Measurements from ENCODE around the gene CISD1. TPM values are rescaled to one million over a fixed set of nuclear protein-coding genes. Genes with fewer than 3 reads are reported as not detected.
"Not testable (repeated sequence)": the region's sequence is repeated elsewhere in the genome, so short reads cannot be mapped to it uniquely, and the experiment has no call there.

Gene CISD1
- 10 to 100 TPM; 23.9 to 25.8 TPM for total RNA-seq

DNA sequence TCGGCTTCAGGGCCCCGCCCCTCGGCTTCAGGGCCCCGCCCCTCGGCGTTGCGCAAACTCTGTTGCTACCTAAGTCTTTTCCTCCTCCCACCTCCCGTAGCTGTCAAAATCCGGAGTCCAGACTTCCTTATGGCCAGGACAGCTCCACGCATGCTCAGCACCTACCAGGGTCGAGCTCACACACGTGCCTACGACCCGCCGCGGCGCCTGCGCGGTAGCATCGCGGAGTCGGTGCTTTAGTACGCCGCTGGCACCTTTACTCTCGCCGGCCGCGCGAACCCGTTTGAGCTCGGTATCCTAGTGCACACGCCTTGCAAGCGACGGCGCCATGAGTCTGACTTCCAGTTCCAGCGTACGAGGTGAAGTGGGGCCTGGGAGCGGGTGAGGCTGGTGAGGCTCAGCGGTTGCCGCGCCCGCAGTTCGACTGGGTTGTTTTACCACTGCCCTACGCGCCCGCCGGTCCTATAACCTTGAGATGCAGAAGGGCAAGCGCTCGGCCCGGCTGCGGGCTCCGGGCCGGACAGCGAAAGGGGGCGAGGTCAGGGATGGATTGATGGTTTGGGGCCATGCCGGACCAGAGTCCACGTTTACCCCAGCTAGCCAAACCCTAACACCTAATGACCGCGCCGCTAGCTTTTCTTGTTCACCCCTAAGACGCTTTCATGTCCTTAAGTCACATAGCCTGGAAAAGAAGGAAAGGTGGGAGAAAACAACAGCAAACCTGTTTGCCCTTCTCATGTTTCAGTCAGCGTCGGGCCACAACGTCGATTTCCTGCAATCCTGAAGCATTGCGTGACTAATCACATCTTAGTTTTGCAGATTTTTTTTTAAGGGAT, at the start of gene CISD1:
CISD1 (plus strand) TSS at position 217 of the 836 bp plus-strand sequence; CDS start at position 329, 112 bp downstream.
- H3K27ac Mint-ChIP-seq: peak within 1 kb of the TSS; percentile 97
- ATAC-seq (ENCODE audit: low read depth) (peak; percentile 81), DNase-seq (peak; percentile 90)
- peaks cover 3% of the 10 kb centered on the region for H3K36me3 Mint-ChIP-seq
- H3K9me3 Mint-ChIP-seq: no peaks in the 10 kb centered on the region
- peaks cover 25% of the 10 kb centered on the region for H3K4me1 Mint-ChIP-seq
- peak within 1 kb of the TSS; percentile 93 for H3K4me3 Mint-ChIP-seq
- H3K27me3 Mint-ChIP-seq: no peaks in the 10 kb centered on the region
- POLR2A ChIA-PET: interaction anchor here (1.3 to 2.6 kb wide), 7 partner anchors 11 to 116 kb away, joined by 3 to 18 read pairs (median 5); partner anchors contain the start of genes TFAM and UBE2D1

DNA sequence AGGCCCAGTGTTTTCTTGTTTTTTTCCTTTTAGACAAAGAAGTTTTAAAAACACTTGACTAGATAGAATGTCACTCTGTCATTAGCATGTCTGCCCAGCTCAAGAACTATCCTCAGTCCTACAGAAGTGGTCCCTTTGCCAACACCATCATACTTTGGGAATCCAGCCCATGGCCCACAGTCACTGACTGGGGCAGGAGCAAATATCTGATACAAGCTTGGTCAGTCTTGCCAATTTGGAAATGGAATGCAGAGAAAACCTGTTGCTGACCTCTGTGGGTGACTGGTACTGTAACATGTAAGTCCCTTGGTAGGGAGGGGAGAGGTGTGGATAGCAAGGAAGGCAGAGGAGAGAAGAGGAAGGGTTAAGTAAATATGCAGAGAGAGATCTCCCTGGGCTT, 49.1 kb upstream of the CISD1 start:
- no peak overlapping the region for H3K27ac Mint-ChIP-seq
- H3K27me3 Mint-ChIP-seq: no peaks in the 10 kb centered on the region
- POLR2A ChIA-PET: no interaction called here
- H3K4me1 Mint-ChIP-seq: peaks cover 4% of the 10 kb centered on the region
- ATAC-seq (ENCODE audit: low read depth): no peak
- no peak overlapping the region for H3K4me3 Mint-ChIP-seq
- H3K9me3 Mint-ChIP-seq: no peaks in the 10 kb centered on the region
- peaks cover 19% of the 10 kb centered on the region for H3K36me3 Mint-ChIP-seq
- DNase-seq: no peak

GRCh38 chr10:58220769-58221451, 48.1 kb upstream of the CISD1 start:
- peaks cover 1% of the 10 kb centered on the region for H3K4me1 Mint-ChIP-seq
- H3K27ac Mint-ChIP-seq: no peak overlapping the region
- POLR2A ChIA-PET: no interaction called here
- no peak overlapping the region for H3K4me3 Mint-ChIP-seq
- H3K9me3 Mint-ChIP-seq: no peaks in the 10 kb centered on the region
- H3K27me3 Mint-ChIP-seq: no peaks in the 10 kb centered on the region
- H3K36me3 Mint-ChIP-seq: peaks cover 20% of the 10 kb centered on the region
- DNase-seq (no peak), ATAC-seq (ENCODE audit: low read depth) (no peak)

DNA sequence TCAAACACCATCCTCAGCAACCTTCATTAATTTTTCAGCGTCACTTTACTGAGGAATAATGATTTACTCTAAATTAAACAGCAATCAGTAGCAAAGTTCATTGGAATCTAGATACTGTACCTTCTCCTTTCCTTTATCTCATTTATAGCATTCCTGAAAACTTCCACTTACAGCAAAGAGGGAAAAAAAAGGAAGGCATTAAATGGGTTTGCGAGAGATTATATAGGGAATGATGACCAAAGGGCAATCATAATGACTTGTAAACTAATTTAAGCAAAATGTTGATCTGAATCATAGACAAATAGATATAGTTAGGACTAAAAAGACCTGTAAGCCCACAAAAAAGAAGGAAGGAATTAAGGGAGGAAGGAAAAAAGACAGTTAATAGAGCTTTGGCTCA, 43.3 kb upstream of the CISD1 start:
- Mint-ChIP-seq H3K9me3 (no peaks in the 10 kb centered on the region), H3K4me3 (no peak overlapping the region), H3K27me3 (no peaks in the 10 kb centered on the region), H3K4me1 (peaks cover 1% of the 10 kb centered on the region), H3K36me3 (peaks cover 23% of the 10 kb centered on the region), H3K27ac (no peak overlapping the region)
- POLR2A ChIA-PET: no interaction called here
- DNase-seq (no peak), ATAC-seq (ENCODE audit: low read depth) (no peak)

DNA sequence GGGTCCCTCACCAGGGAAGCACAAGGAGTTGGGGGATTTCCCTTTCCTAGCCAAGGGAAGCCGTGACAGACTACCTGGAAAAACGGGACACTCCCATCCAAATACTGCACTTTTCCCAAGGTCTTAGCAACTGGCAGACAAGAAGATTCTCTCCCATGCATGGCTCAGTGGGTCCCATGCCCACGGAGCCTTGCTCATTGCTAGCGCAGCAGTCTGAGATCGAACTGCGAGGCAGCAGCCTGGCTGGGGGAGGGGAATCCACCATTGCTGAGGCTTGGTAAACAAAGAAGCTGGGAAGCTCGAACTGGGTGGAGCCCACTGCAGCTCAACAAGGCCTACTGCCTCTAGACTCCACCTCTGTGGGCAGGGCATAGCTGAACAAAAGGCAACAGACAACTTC, 39.1 kb upstream of the CISD1 start:
- H3K27ac Mint-ChIP-seq; H3K9me3 Mint-ChIP-seq; H3K4me1 Mint-ChIP-seq; H3K4me3 Mint-ChIP-seq; H3K27me3 Mint-ChIP-seq; ATAC-seq (ENCODE audit: low read depth); POLR2A ChIA-PET; DNase-seq: not testable (repeated sequence)
- H3K36me3 Mint-ChIP-seq: peaks cover 52% of the 10 kb centered on the region

DNA sequence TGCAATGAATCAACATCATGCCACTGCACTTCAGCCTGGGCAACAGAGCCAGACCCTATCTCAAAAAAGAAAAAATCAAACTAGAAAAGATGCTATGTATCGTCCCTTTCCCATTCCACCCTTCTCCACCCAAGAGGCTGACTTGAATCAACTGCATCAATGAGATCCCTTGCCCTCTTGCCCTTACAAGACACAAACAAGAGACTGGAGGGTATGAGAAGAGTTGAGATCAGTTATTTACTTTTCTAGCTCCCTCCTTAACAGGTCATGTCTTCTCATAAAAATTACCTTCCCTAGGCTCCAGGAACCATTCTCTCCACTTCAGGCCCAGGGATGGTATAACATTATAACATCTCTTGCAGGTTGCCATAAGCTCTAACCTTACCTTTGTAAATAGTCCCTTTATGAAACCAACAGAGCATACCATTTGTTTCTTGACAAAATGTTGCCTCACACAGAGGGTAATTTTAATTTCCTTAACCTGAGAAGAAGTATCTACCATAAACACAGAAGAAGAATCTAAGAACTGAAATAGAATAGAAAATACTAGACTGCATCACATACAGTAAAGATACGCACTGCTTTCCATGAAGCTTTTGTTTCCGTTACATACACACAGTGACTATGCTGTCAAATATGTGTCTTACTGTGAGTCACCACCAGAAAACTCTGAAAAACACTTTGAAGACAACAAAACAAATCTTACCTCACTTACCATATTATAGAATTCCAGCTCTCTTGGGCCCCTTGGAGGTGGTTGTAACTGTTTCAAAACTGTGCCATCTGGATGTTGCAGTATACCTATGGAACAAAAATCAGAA, 31.7 kb upstream of the CISD1 start:
- Mint-ChIP-seq H3K27me3 (no peaks in the 10 kb centered on the region), H3K9me3 (peaks cover 2% of the 10 kb centered on the region), H3K27ac (no peak overlapping the region), H3K4me3 (no peak overlapping the region), H3K4me1 (peaks cover 12% of the 10 kb centered on the region), H3K36me3 (peaks cover 49% of the 10 kb centered on the region)
- ATAC-seq (ENCODE audit: low read depth): no peak
- POLR2A ChIA-PET: no interaction called here
- DNase-seq: no peak

DNA sequence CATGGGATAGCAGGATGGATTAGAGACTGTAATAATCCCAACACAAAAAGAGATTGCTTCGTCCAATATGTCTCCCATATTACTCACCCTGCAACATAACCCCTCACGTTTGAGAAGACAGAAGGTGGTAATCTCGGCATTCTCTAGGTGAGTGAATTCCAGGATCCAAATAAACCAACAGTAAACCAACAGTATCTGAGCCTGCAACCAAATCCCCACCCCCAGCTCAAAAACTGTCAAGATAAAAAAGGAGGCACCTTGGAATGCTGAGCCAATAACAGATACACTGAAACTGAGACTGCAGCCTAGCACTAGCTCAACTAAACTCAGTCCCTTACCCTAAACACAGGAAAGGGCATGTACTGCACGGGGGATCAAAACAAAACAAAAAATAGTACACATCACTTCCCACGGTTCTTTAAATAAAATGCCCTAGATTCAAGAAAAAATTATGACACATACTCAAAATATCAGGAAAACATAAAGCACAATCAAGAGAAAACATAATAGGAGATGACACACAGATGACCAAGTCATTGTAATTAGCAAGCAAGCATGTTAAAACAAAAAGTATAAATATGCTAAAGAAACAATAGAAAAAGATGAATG, 29.3 kb upstream of the CISD1 start:
- Mint-ChIP-seq H3K27ac (no peak overlapping the region), H3K9me3 (peaks cover 4% of the 10 kb centered on the region), H3K4me3 (no peak overlapping the region), H3K36me3 (peaks cover 41% of the 10 kb centered on the region), H3K4me1 (peaks cover 12% of the 10 kb centered on the region), H3K27me3 (no peaks in the 10 kb centered on the region)
- DNase-seq (no peak), ATAC-seq (ENCODE audit: low read depth) (no peak)
- POLR2A ChIA-PET: no interaction called here

DNA sequence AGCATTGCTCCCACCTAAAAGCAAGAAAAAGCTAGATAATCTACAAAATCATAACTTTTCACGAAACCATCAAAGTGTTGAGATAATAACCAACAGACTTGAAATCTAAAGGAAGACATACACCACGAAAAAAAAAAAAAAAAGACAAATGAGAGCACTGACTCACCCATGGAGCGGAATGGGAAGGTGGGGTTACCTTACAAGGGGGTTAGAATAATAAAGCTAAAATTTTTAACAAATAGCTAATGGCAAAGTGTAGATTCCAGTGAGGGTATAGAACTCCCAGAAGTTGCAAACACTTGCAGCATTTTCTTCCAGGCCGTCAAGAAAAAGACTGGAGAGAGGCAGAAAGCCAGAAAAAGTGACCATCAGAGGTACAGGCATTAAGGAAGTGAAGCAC, 28.4 kb upstream of the CISD1 start:
- POLR2A ChIA-PET: no interaction called here
- Mint-ChIP-seq H3K9me3 (peaks cover 5% of the 10 kb centered on the region), H3K27me3 (no peaks in the 10 kb centered on the region), H3K4me3 (no peak overlapping the region), H3K36me3 (peaks cover 35% of the 10 kb centered on the region), H3K27ac (no peak overlapping the region), H3K4me1 (peaks cover 12% of the 10 kb centered on the region)
- DNase-seq (no peak), ATAC-seq (ENCODE audit: low read depth) (no peak)

- no peak overlapping the region for H3K4me3 Mint-ChIP-seq
- POLR2A ChIA-PET: no interaction called here
- peaks cover 12% of the 10 kb centered on the region for H3K4me1 Mint-ChIP-seq
- H3K9me3 Mint-ChIP-seq: peaks cover 5% of the 10 kb centered on the region
- no peaks in the 10 kb centered on the region for H3K27me3 Mint-ChIP-seq
- DNase-seq (no peak), ATAC-seq (ENCODE audit: low read depth) (no peak)
- no peak overlapping the region for H3K27ac Mint-ChIP-seq
- H3K36me3 Mint-ChIP-seq: peaks cover 29% of the 10 kb centered on the region
Observed at GRCh38 chr10:58241346-58241745, 27.6 kb upstream of the CISD1 start.

DNA sequence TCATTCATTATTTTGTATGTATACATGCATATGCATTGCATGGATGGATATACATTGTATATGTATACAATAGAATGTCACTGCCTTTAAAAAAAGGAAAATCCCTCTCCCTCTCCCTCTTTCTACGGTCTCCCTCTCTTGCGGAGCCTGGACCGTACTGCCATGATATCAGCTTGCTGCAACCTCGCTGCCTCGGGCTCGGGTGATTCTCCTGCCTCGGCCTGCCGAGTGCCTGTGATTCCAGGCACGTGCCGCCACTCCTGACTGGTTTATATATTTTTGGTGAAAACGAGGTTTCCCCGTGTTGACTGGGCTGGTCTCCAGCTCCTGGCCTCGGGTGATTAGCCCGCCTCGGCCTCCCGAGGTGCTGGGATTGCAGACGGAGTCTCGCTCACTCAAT, 25.7 kb upstream of the CISD1 start:
- H3K9me3 Mint-ChIP-seq: peaks cover 5% of the 10 kb centered on the region
- DNase-seq (no peak), ATAC-seq (ENCODE audit: low read depth) (no peak)
- H3K4me1 Mint-ChIP-seq: peaks cover 12% of the 10 kb centered on the region
- no peaks in the 10 kb centered on the region for H3K27me3 Mint-ChIP-seq
- no peak overlapping the region for H3K4me3 Mint-ChIP-seq
- POLR2A ChIA-PET: no interaction called here
- H3K36me3 Mint-ChIP-seq: peaks cover 17% of the 10 kb centered on the region
- no peak overlapping the region for H3K27ac Mint-ChIP-seq

DNA sequence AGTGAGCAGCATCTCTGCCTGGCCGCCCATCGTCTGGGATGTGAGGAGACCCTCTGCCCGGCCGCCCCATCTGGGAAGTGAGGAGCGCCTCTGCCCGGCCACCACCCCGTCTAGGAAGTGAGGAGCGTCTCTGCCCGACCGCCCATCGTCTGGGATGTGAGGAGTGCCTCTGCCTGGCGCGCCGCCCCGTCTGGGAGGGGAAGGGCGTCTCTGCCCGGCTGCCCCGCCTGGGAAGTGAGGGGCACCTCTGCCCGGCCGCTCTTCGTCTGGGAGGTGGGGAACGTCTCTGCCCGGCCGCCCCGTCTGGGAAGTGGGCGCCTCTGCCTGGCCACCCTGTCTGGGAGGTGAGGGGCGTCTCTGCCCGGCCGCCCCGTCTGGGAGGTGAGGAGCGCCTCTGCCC, 25.2 kb upstream of the CISD1 start:
- H3K4me3 Mint-ChIP-seq; H3K9me3 Mint-ChIP-seq; H3K27me3 Mint-ChIP-seq; DNase-seq; ATAC-seq (ENCODE audit: low read depth); POLR2A ChIA-PET; H3K27ac Mint-ChIP-seq: not testable (repeated sequence)
- Mint-ChIP-seq H3K36me3 (peaks cover 20% of the 10 kb centered on the region), H3K4me1 (peaks cover 12% of the 10 kb centered on the region)

DNA sequence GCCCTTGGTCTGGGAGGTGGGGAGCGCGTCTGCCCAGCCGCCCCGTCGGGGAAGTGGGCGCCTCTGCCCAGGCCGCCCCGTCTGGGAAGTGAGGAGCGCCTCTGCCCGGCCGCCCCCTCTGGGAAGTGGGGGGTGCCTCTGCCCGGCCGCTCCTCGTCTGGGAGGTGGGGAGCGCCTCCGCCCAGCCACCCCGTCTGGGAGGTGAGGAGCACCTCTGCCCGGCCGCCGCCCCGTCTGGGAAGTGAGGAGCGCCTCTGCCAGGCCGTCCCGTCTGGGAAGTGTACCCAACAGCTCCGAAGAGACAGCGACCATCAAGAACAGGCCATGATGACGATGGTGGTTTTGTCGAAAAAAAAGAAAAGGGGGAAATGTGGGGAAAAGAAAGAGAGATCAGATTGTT, 24.7 kb upstream of the CISD1 start:
- H3K27ac Mint-ChIP-seq; H3K9me3 Mint-ChIP-seq; POLR2A ChIA-PET; ATAC-seq (ENCODE audit: low read depth); H3K4me3 Mint-ChIP-seq; H3K27me3 Mint-ChIP-seq; DNase-seq: not testable (repeated sequence)
- peaks cover 12% of the 10 kb centered on the region for H3K4me1 Mint-ChIP-seq
- peaks cover 20% of the 10 kb centered on the region for H3K36me3 Mint-ChIP-seq

GRCh38 chr10:58244666-58245065, 24.3 kb upstream of the CISD1 start:
- ATAC-seq (ENCODE audit: low read depth); H3K9me3 Mint-ChIP-seq; H3K4me3 Mint-ChIP-seq; H3K27ac Mint-ChIP-seq; DNase-seq; POLR2A ChIA-PET; H3K27me3 Mint-ChIP-seq: not testable (repeated sequence)
- H3K4me1 Mint-ChIP-seq: peaks cover 12% of the 10 kb centered on the region
- peaks cover 22% of the 10 kb centered on the region for H3K36me3 Mint-ChIP-seq

Data from activated naive CD8-positive, alpha-beta T cell treated with anti-CD3 and anti-CD28 coated beads, Interleukin-2, amount 10 ng/mL, durations not matched to agents 7 days and 5 days (primary cell).